Fibroblast of pulmonary artery (primary cell): Measurements from ENCODE around the gene ZDHHC14.

Source experiments
- DNase-seq: peaks from one replicate; pipeline ENCODE4 v3.0.0-alpha.2; 2010; ENCODE audit warnings: low read depth
- H3K4me3 ChIP-seq: replicated peaks from 2 replicates; pipeline ENCODE4 v1.5.1; 2011; ENCODE audit warnings: low read depth, mild to moderate bottlenecking, control low read depth, low read length, moderate library complexity
- CTCF ChIP-seq: IDR thresholded peaks from 2 replicates; pipeline ENCODE4 v1.5.1; 2011; ENCODE audit warnings: mild to moderate bottlenecking, control low read depth, low read length, inconsistent platforms; ENCODE audit errors: missing control alignments

Gene ZDHHC14

GRCh38 chr6:157644043-157644810 lies 263.2 kb downstream of the ZDHHC14 start:
- no peak for TF ChIP-seq CTCF
- DNase-seq, result peak; percentile 24
- H3K4me3 ChIP-seq, result no peak overlapping the region

GRCh38 chr6:157645201-157645795 lies 264.3 kb downstream of the ZDHHC14 start:
- H3K4me3 ChIP-seq, result no peak overlapping the region
- no peak for DNase-seq
- TF ChIP-seq CTCF, result no peak

DNA sequence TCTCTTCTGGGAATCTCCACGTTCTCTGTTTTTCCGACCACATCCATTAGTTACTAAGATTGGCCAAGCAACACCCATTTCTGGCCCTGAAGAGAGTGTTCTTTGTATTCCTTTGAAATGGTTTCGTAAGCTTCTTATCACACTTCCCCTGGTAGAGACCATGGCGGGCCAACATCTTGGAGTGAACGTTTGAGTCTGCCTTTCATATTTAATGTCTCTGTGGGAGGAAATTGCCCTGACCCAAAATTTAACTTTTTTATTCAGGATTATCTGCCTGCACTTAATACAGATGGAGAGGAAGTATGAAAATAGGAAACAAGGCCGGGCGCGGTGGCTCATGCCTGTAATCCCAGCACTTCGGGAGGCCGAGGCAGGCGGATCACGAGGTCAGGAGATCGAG lies 265.0 kb downstream of the ZDHHC14 start:
- no peak overlapping the region for H3K4me3 ChIP-seq
- no peak for DNase-seq
- no peak for TF ChIP-seq CTCF

DNA sequence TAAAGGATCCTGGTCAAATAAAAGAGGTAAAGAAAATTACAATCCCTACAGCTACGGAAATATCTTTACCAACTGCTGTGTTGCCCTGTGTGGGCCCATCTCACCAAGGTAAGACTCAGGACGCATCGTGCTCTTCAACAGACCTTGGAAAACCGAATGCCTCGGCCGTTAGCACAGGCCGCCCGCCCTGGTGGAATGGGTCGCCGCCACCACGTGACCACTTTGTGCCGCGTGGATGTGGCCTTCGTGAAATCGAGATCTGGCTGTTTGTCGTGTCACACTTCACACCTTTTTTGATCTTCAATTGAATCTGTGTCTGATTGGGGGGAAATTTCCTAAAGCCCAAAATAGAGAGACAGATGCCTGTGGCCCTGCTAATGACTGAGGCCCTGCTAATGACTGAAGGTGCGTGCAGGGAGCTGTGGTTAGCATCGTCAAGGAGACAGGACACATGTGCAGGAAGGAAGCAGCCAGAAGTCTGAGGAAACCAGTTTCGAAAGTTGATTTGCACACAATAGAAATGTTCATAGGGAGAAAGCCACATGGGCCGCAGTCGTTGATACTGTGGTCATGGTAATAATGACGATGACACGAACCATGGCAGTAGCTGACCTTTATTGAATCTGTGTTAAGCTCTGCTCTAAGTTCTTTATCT lies 266.4 kb downstream of the ZDHHC14 start:
- DNase-seq, result no peak
- H3K4me3 ChIP-seq, result no peak overlapping the region
- TF ChIP-seq CTCF, result no peak

DNA sequence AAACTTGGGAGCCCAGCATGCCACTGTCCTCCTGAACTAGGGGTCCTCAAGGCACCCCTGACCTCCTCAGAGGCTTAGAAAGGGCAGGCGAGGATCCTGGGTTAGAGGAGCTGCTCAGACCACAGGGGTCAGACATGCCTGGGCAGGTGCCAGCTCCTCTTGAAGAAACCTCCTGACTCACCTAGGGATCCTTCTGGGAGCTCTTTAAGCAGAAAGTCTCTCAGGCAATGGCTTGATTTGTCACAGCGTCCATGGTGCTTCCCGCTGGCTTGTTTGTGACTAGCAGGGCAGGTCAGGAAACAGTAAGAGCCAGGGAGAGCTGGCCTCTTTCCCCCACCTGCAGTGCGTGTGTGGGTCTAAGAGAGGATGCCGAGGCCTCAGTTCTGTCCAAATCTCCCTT lies 267.6 kb downstream of the ZDHHC14 start:
- DNase-seq, result no peak

More for the DNA sequence above, 267.6 kb downstream of the ZDHHC14 start:
- TF ChIP-seq CTCF, result no peak
- H3K4me3 ChIP-seq, result no peak overlapping the region
